ENCODE measurements around the gene CENATAC. TPM values are rescaled to one million over a fixed set of nuclear protein-coding genes. Genes with fewer than 3 reads are reported as not detected.
"Not testable (repeated sequence)": the region's sequence is repeated elsewhere in the genome, so short reads cannot be mapped to it uniquely, and the experiment has no call there.

The CENATAC gene
- total RNA-seq, 1 experiment from 2014 or later, result 55.2 TPM

GRCh38 chr11:118953265-118953664 lies 44.7 kb upstream of the CENATAC start:
- H3K79me1 ChIP-seq (ENCODE audit: insufficient read depth, low read depth, low read length, poor library complexity, severe bottlenecking), result no peaks in the 10 kb centered on the region
- no peak overlapping the region for H3K4ac ChIP-seq (ENCODE audit: low read depth, low read length)
- DNase-seq, result peak; percentile 73
- no peak overlapping the region for H2BK20ac ChIP-seq (ENCODE audit: low read depth, low read length, poor library complexity, severe bottlenecking)
- no peaks in the 10 kb centered on the region for H3K9me3 ChIP-seq (ENCODE audit: control insufficient read depth, low read depth, low read length)
- Mint-ChIP-seq H3K9me3 (no peaks in the 10 kb centered on the region), H3K4me3 (no peak overlapping the region), H3K36me3 (ENCODE audit: insufficient read depth in 1 of 3, low read depth in 3 of 3) (no peaks in the 10 kb centered on the region), H3K4me1 (peaks cover 12 to 17% of the 10 kb centered on the region in 2 experiments), H3K27ac (no peak overlapping the region), H3K27me3 (ENCODE audit: low read depth) (peaks cover 42% of the 10 kb centered on the region)
- H4K91ac ChIP-seq (ENCODE audit: insufficient read length, low read depth, low read length), result no peak overlapping the region
- H3K79me2 ChIP-seq (ENCODE audit: insufficient read depth, low read length), result no peaks in the 10 kb centered on the region
- no peaks in the 10 kb centered on the region for H3K27me3 ChIP-seq (ENCODE audit: insufficient read depth, low read length)
- no peak overlapping the region for H3K9ac ChIP-seq (ENCODE audit: extremely low read depth, insufficient read length, low read length)
- no peak overlapping the region for H3K27ac ChIP-seq (ENCODE audit: insufficient read length, low read depth, low read length)
- H4K8ac ChIP-seq (replicated peaks; ENCODE audit: insufficient read length, low read depth, low read length), result no peak overlapping the region
- no peaks in the 10 kb centered on the region for H4K20me1 ChIP-seq (ENCODE audit: control insufficient read depth, insufficient read depth, insufficient read length)
- no peaks in the 10 kb centered on the region for H3K4me1 ChIP-seq (ENCODE audit: insufficient read depth, low read length)
- H2AK5ac ChIP-seq (ENCODE audit: insufficient read length, low read length), result no peak overlapping the region
- H2BK5ac ChIP-seq (ENCODE audit: insufficient read length, low read length), result no peak overlapping the region
- no peak overlapping the region for H3K23ac ChIP-seq (ENCODE audit: insufficient read length, low read depth, low read length)
- H3K56ac ChIP-seq (ENCODE audit: insufficient read length, low read depth, low read length), result no peak overlapping the region
- WGBS (ENCODE audit: extremely low coverage, insufficient read length, low lambda C conversion rate), result no CpG with 5 or more reads among the region's 6 CpGs
- H3K18ac ChIP-seq (ENCODE audit: insufficient read length, low read depth, low read length), result no peak overlapping the region
- TF ChIP-seq, protein P1, sequence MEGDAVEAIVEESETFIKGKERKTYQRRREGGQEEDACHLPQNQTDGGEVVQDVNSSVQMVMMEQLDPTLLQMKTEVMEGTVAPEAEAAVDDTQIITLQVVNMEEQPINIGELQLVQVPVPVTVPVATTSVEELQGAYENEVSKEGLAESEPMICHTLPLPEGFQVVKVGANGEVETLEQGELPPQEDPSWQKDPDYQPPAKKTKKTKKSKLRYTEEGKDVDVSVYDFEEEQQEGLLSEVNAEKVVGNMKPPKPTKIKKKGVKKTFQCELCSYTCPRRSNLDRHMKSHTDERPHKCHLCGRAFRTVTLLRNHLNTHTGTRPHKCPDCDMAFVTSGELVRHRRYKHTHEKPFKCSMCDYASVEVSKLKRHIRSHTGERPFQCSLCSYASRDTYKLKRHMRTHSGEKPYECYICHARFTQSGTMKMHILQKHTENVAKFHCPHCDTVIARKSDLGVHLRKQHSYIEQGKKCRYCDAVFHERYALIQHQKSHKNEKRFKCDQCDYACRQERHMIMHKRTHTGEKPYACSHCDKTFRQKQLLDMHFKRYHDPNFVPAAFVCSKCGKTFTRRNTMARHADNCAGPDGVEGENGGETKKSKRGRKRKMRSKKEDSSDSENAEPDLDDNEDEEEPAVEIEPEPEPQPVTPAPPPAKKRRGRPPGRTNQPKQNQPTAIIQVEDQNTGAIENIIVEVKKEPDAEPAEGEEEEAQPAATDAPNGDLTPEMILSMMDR (conservative IDR thresholded peaks at IDR 0.05), result no peak
- no peak overlapping the region for H3K14ac ChIP-seq (ENCODE audit: insufficient read depth, low read length)
- no peak overlapping the region for H3K4me2 ChIP-seq (ENCODE audit: insufficient read depth, insufficient read length, low read length)
- H3T11ph ChIP-seq (ENCODE audit: low read length), result no peak overlapping the region
- H2BK15ac ChIP-seq (ENCODE audit: low read depth, low read length), result no peak overlapping the region
- H2AFZ ChIP-seq (ENCODE audit: low read length), result no peak overlapping the region
- H4K5ac ChIP-seq (ENCODE audit: insufficient read length, low read depth, low read length), result no peak overlapping the region
- H3K23me2 ChIP-seq (ENCODE audit: insufficient read length, low read depth, low read length, poor library complexity, severe bottlenecking), result no peaks in the 10 kb centered on the region
- H2BK12ac ChIP-seq (ENCODE audit: insufficient read length, low read depth, low read length), result no peak overlapping the region
- no peak overlapping the region for H2BK120ac ChIP-seq (ENCODE audit: low read depth, low read length, poor library complexity, severe bottlenecking)

- not testable (repeated sequence) for H3K23me2 ChIP-seq (ENCODE audit: insufficient read length, low read depth, low read length, poor library complexity, severe bottlenecking); DNase-seq; H3K4me3 Mint-ChIP-seq; H3K4me2 ChIP-seq (ENCODE audit: insufficient read depth, insufficient read length, low read length); H3K23ac ChIP-seq (ENCODE audit: insufficient read length, low read depth, low read length); H2BK12ac ChIP-seq (ENCODE audit: insufficient read length, low read depth, low read length); H2BK5ac ChIP-seq (ENCODE audit: insufficient read length, low read length); H3K9me3 Mint-ChIP-seq; H4K8ac ChIP-seq (replicated peaks; ENCODE audit: insufficient read length, low read depth, low read length); H3K79me1 ChIP-seq (ENCODE audit: insufficient read depth, low read depth, low read length, poor library complexity, severe bottlenecking); H3K27me3 ChIP-seq (ENCODE audit: insufficient read depth, low read length); H3K18ac ChIP-seq (ENCODE audit: insufficient read length, low read depth, low read length); H3K9me3 ChIP-seq (ENCODE audit: control insufficient read depth, low read depth, low read length); H3K27ac ChIP-seq (ENCODE audit: insufficient read length, low read depth, low read length); H3T11ph ChIP-seq (ENCODE audit: low read length); H2BK15ac ChIP-seq (ENCODE audit: low read depth, low read length); H3K9ac ChIP-seq (ENCODE audit: extremely low read depth, insufficient read length, low read length); H2BK20ac ChIP-seq (ENCODE audit: low read depth, low read length, poor library complexity, severe bottlenecking); H3K56ac ChIP-seq (ENCODE audit: insufficient read length, low read depth, low read length); H3K79me2 ChIP-seq (ENCODE audit: insufficient read depth, low read length); H4K5ac ChIP-seq (ENCODE audit: insufficient read length, low read depth, low read length); H2BK120ac ChIP-seq (ENCODE audit: low read depth, low read length, poor library complexity, severe bottlenecking); H3K36me3 Mint-ChIP-seq (ENCODE audit: insufficient read depth in 1 of 3, low read depth in 3 of 3); H3K27ac Mint-ChIP-seq; H3K4me1 ChIP-seq (ENCODE audit: insufficient read depth, low read length); H4K91ac ChIP-seq (ENCODE audit: insufficient read length, low read depth, low read length); H3K14ac ChIP-seq (ENCODE audit: insufficient read depth, low read length); H2AK5ac ChIP-seq (ENCODE audit: insufficient read length, low read length); H4K20me1 ChIP-seq (ENCODE audit: control insufficient read depth, insufficient read depth, insufficient read length); H2AFZ ChIP-seq (ENCODE audit: low read length); H3K4ac ChIP-seq (ENCODE audit: low read depth, low read length)
- peaks cover 45% of the 10 kb centered on the region for H3K27me3 Mint-ChIP-seq (ENCODE audit: low read depth)
- H3K4me1 Mint-ChIP-seq, result peaks cover 12 to 17% of the 10 kb centered on the region in 2 experiments
- no CpG with 5 or more reads among the region's 6 CpGs for WGBS (ENCODE audit: extremely low coverage, insufficient read length, low lambda C conversion rate)
Measured at GRCh38 chr11:118953976-118954375, 44.0 kb upstream of the CENATAC start.
